Testis (tissue), 3 donors: Measurements from ENCODE around the gene ECEL1. TPM values are rescaled to one million over a fixed set of nuclear protein-coding genes. Genes with fewer than 3 reads are reported as not detected.

Source experiments
- DNase-seq: peaks from one replicate; pipeline ENCODE4 v3.0.0-alpha.2; 2019
- H3K27ac ChIP-seq, 2 donors: fragments of 200-600 bp; sonication (generic); one replicate each; pipeline ENCODE4 v1.5.1; 2019
- H3K27me3 ChIP-seq: fragments of 200-600 bp; sonication (generic); one replicate; pipeline ENCODE4 v1.5.1; 2019
- H3K36me3 ChIP-seq: fragments of 200-600 bp; sonication (generic); one replicate; pipeline ENCODE4 v1.5.1; 2017; ENCODE audit warnings: low read depth; ENCODE audit errors: missing control alignments
- H3K4me1 ChIP-seq: fragments of 200-600 bp; sonication (generic); one replicate; pipeline ENCODE4 v1.5.1; 2019
- H3K4me3 ChIP-seq, 2 donors: fragments of 200-600 bp; sonication (generic); one replicate each; pipeline ENCODE4 v1.5.1; 2017 to 2019
- H3K9me3 ChIP-seq: fragments of 200-600 bp; sonication (generic); one replicate; pipeline ENCODE4 v1.5.1; 2017
- CTCF ChIP-seq, 3 experiments: fragments of 450-650 bp in 2 of 3; fragments of 200-600 bp in 1 of 3; sonication (generic) in 1 of 3; IDR thresholded peaks; one replicate each; pipeline ENCODE4 v1.5.1; 2016 to 2019; ENCODE audit warnings: antibody characterized with exemption in 3 of 3, mild to moderate bottlenecking in 2 of 3, moderate library complexity in 1 of 3
- POLR2A ChIP-seq: fragments of 450-650 bp; IDR thresholded peaks from one replicate; pipeline ENCODE4 v1.6.1; 2017; ENCODE audit warnings: antibody characterized with exemption, mild to moderate bottlenecking, moderate library complexity
- WGBS, 2 donors: methylation state at CpG; one replicate each; pipeline ENCODE4 v1.1.5; 2018; 5-methylcytosine and 5-hydroxymethylcytosine counted together
- intact Hi-C: fragments of 100-400 bp; cut with DNase I; formaldehyde crosslinking; loops from one replicate; pipeline ENCODE4 v1.15.1; 2023; ENCODE audit warnings: low total_unique reads
- polyA plus RNA-seq: library from polyadenylated mRNA; stranded (reverse); fragments of 350-450 nt; fragmentation: Illumina TruSeq; extraction: RNeasy Lipid Tissue Mini Kit (QIAGEN cat#74804); gene quantifications from one replicate; pipeline ENCODE4 v1.2.3, GENCODE V29; 2014; ENCODE audit warnings: low read depth, low replicate concordance; ENCODE audit not compliant: insufficient read depth
- total RNA-seq, 2 donors: library from RNA; depleted of rRNA; stranded (reverse); fragments of >200 nt; gene quantifications; one replicate each; pipeline ENCODE4 v1.2.3, GENCODE V29; 2016

The ECEL1 gene
- total and polyA plus RNA-seq, 3 donors from 2014 or later, result 2.7 to 8.7 (median 4.3) TPM

GRCh38 chr2:232458051-232458660, 29.5 kb downstream of the ECEL1 start:
- Histone ChIP-seq H3K4me3 (no peak overlapping the region), H3K36me3 (no peaks in the 10 kb centered on the region), H3K27ac (no peak overlapping the region), H3K9me3 (no peaks in the 10 kb centered on the region), H3K4me1 (no peaks in the 10 kb centered on the region), H3K27me3 (no peaks in the 10 kb centered on the region)
- TF ChIP-seq CTCF (IDR thresholded peaks at IDR 0.05), result no peak
- TF ChIP-seq POLR2A, result no peak
- DNase-seq, result no peak
- intact Hi-C loops, result no loop called here
- WGBS, 2 donors, result 67 to 89% methylated on average over 3 to 25 of the region's 25 CpGs

GRCh38 chr2:232457121-232458011, 30.3 kb downstream of the ECEL1 start:
- 80 to 93% methylated on average over 4 to 21 of the region's 21 CpGs for WGBS, 2 donors
- Histone ChIP-seq H3K27ac (no peak overlapping the region), H3K27me3 (no peaks in the 10 kb centered on the region), H3K36me3 (no peaks in the 10 kb centered on the region), H3K9me3 (no peaks in the 10 kb centered on the region), H3K4me3 (no peak overlapping the region), H3K4me1 (no peaks in the 10 kb centered on the region)
- no peak for DNase-seq
- TF ChIP-seq POLR2A (no peak), CTCF (IDR thresholded peaks at IDR 0.05) (no peak)
- intact Hi-C loops, result no loop called here

GRCh38 chr2:232456296-232457120, 31.1 kb downstream of the ECEL1 start:
- WGBS, 2 donors, result 87 to 93% methylated on average over 17 to 27 of the region's 27 CpGs
- no peak for DNase-seq
- H3K9me3 ChIP-seq, result no peaks in the 10 kb centered on the region
- no peaks in the 10 kb centered on the region for H3K4me1 ChIP-seq
- H3K36me3 ChIP-seq, result no peaks in the 10 kb centered on the region
- no peak for TF ChIP-seq CTCF (IDR thresholded peaks at IDR 0.05)
- no peak for TF ChIP-seq POLR2A
- no peak overlapping the region for H3K4me3 ChIP-seq
- no peaks in the 10 kb centered on the region for H3K27me3 ChIP-seq
- intact Hi-C loops, result no loop called here
- no peak overlapping the region for H3K27ac ChIP-seq

DNA sequence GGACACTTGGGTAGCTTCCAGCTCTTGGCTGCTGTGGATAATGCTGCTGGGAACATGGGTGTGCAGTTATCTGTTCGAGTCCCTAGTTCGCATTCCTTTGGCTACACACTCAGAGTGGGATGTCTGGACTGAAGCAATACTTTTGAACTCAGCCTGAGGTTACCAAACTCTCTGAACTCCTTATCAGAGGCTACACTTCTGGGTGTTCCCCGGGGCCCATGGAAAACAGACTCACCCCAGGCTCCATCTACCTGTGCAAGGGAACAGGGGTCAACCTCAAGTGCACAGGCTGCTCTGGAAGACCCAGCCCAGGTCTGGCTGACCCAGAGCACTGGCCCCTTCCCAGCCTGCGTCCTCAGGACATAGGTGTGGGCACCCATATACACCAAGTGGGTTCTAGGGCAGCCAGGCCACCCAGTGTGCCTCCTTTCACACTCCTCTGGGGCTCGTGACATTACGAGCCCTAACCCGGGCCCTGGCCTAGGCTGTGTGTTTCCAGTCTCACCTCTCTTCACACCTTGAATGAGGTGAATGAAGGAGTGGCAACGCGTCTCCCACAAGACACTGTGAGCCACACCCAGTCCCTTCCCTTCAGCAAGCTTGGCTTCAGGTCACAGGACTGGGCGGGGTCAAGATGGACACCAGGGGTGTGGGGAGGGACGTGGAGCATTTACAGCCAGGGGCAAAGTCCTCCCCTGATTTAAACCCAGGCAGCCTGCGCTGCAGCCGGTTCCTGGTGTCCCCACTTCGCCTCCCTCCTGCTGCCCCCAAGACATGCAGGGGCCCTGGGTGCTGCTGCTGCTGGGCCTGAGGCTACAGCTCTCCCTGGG, 32.0 kb downstream of the ECEL1 start, which contains the start of gene ALPI:
ALPI (plus strand) TSS at position 728 of the 830 bp plus-strand sequence; CDS start at position 775, 47 bp downstream.
- WGBS, 2 donors, result 87 to 90% methylated on average over 7 to 11 of the region's 14 CpGs
- Histone ChIP-seq H3K27ac (no peak within 1 kb of the TSS), H3K4me3 (no peak within 1 kb of the TSS), H3K9me3 (no peaks in the 10 kb centered on the region), H3K4me1 (no peaks in the 10 kb centered on the region), H3K36me3 (no peaks in the 10 kb centered on the region), H3K27me3 (no peaks in the 10 kb centered on the region)
- intact Hi-C loops, result no loop called here
- TF ChIP-seq CTCF (IDR thresholded peaks at IDR 0.05) (no peak), POLR2A (no peak)
- DNase-seq, result no peak
